ENCODE measurements around the gene RPS3.
A peak's percentile ranks its signal among the peaks of the same experiment; 100 is the strongest.
"Not testable (repeated sequence)": the region's sequence is repeated elsewhere in the genome, so short reads cannot be mapped to it uniquely, and the experiment has no call there.

Gene RPS3

GRCh38 chr11:75374646-75375045 lies 24.7 kb upstream of the RPS3 start (continued):
- TF ChIP-seq ZNF624 (tag by site-specific recombination; IDR thresholded peaks at IDR 0.05) (no peak), ZNF529 (tag by site-specific recombination; IDR thresholded peaks at IDR 0.05; ENCODE audit: insufficient replicate concordance) (no peak), PRDM1 (tag by site-specific recombination; IDR thresholded peaks at IDR 0.05) (no peak)

- CTCF ChIA-PET = interaction anchor here (0.6 to 3.2 kb wide), 4 partner anchors 9 to 126 kb away, joined by 3 to 13 read pairs (median 8); no protein-coding TSS in a partner anchor
These were observed 23.7 kb upstream of the RPS3 start for GRCh38 chr11:75375626-75376025.

GRCh38 chr11:75376175-75376574 lies 23.1 kb upstream of the RPS3 start:
- ChIA-PET POLR2A (no interaction called here), CTCF (interaction anchor here (1.1 to 3.2 kb wide), 3 partner anchors 9 to 96 kb away, joined by 3 to 13 read pairs (median 12); no protein-coding TSS in a partner anchor)
- Histone ChIP-seq H3K4me3 (ENCODE audit: low read depth, low read length) (no peak overlapping the region), H3K4me1 (ENCODE audit: control insufficient read depth, insufficient read depth, low read length) (peaks cover 7% of the 10 kb centered on the region), H3K27ac (ENCODE audit: extremely low read depth, low read depth, low read length) (no peak overlapping the region), H3K36me3 (ENCODE audit: control insufficient read depth in 2 of 2, insufficient read depth in 1 of 2, low read length in 2 of 2) (no peaks in the 10 kb centered on the region), H3K9me3 (ENCODE audit: control insufficient read depth, insufficient read depth, low read depth, low read length) (no peaks in the 10 kb centered on the region)
- TF ChIP-seq ZNF157 (tag by site-specific recombination; IDR thresholded peaks at IDR 0.05) = no peak
- no peak for TF ChIP-seq ZNF266 (tag by site-specific recombination; IDR thresholded peaks at IDR 0.05; ENCODE audit: low read depth)
- TF ChIP-seq ZNF623 (tag by site-specific recombination; IDR thresholded peaks at IDR 0.05) = peak; percentile 21; the same call in 1 of the 2 replicates
- TF ChIP-seq ZNF140 (tag by site-specific recombination; IDR thresholded peaks at IDR 0.05) = no peak
- TF ChIP-seq CTCF (tag by site-specific recombination; IDR thresholded peaks at IDR 0.05) = peak; percentile 44; the same call in 1 of the 2 replicates

More at GRCh38 chr11:75375626-75376025, 23.7 kb upstream of the RPS3 start:
- no peaks in the 10 kb centered on the region for H3K9me3 ChIP-seq (ENCODE audit: control insufficient read depth, insufficient read depth, low read depth, low read length)
- TF ChIP-seq, protein P1, sequence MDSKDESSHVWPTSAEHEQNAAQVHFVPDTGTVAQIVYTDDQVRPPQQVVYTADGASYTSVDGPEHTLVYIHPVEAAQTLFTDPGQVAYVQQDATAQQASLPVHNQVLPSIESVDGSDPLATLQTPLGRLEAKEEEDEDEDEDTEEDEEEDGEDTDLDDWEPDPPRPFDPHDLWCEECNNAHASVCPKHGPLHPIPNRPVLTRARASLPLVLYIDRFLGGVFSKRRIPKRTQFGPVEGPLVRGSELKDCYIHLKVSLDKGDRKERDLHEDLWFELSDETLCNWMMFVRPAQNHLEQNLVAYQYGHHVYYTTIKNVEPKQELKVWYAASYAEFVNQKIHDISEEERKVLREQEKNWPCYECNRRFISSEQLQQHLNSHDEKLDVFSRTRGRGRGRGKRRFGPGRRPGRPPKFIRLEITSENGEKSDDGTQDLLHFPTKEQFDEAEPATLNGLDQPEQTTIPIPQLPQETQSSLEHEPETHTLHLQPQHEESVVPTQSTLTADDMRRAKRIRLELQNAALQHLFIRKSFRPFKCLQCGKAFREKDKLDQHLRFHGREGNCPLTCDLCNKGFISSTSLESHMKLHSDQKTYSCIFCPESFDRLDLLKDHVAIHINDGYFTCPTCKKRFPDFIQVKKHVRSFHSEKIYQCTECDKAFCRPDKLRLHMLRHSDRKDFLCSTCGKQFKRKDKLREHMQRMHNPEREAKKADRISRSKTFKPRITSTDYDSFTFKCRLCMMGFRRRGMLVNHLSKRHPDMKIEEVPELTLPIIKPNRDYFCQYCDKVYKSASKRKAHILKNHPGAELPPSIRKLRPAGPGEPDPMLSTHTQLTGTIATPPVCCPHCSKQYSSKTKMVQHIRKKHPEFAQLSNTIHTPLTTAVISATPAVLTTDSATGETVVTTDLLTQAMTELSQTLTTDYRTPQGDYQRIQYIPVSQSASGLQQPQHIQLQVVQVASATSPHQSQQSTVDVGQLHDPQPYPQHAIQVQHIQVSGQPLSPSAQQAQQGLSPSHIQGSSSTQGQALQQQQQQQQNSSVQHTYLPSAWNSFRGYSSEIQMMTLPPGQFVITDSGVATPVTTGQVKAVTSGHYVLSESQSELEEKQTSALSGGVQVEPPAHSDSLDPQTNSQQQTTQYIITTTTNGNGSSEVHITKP (tag by site-specific recombination; IDR thresholded peaks at IDR 0.05) = peak; percentile 32; the same call in 1 of the 2 replicates
- no peak for TF ChIP-seq ZNF670 (tag by site-specific recombination; IDR thresholded peaks at IDR 0.05; ENCODE audit: low read depth)
- H3K36me3 ChIP-seq (ENCODE audit: control insufficient read depth in 2 of 2, insufficient read depth in 1 of 2, low read length in 2 of 2) = no peaks in the 10 kb centered on the region
- H3K27ac ChIP-seq (ENCODE audit: extremely low read depth, low read depth, low read length) = no peak overlapping the region
- no peak overlapping the region for H3K4me3 ChIP-seq (ENCODE audit: low read depth, low read length)
- POLR2A ChIA-PET = no interaction called here
- peaks cover 7% of the 10 kb centered on the region for H3K4me1 ChIP-seq (ENCODE audit: control insufficient read depth, insufficient read depth, low read length)

- CTCF ChIA-PET = interaction anchor here (10.9 kb wide), 1 partner anchor 96 kb away, joined by 209 read pairs; no protein-coding TSS in a partner anchor
- not testable (repeated sequence) for H3K9me3 ChIP-seq (ENCODE audit: control insufficient read depth, insufficient read depth, low read depth, low read length)
These were observed 20.5 kb upstream of the RPS3 start for GRCh38 chr11:75378776-75379175.

DNA sequence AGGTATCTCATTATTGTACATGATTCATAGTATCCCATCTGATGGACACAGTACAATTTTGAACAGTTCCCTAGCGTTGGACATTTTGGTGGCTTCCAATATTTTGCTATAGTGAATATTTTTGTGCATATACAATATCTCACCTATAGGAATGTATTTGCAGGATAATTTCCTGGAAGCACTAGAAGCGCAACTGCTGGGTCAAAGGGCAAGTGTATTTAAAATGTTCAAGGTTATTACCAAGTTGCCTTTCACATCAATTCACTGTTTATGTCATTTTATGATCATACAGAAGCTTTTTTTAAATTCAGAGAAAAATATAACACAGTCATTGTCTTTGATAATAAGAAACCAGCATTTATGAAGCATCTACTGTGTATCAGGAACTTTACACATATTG lies 19.1 kb upstream of the RPS3 start:
- Histone ChIP-seq H3K4me1 (ENCODE audit: control insufficient read depth, insufficient read depth, low read length) (no peaks in the 10 kb centered on the region), H3K4me3 (ENCODE audit: low read depth, low read length) (no peak overlapping the region), H3K36me3 (ENCODE audit: control insufficient read depth in 2 of 2, insufficient read depth in 1 of 2, low read length in 2 of 2) (no peaks in the 10 kb centered on the region), H3K27ac (ENCODE audit: extremely low read depth, low read depth, low read length) (no peak overlapping the region), H3K9me3 (ENCODE audit: control insufficient read depth, insufficient read depth, low read depth, low read length) (no peaks in the 10 kb centered on the region)
- CTCF ChIA-PET = interaction anchor here (1.6 to 10.9 kb wide), 2 partner anchors 8 to 98 kb away, joined by 5 to 209 read pairs; no protein-coding TSS in a partner anchor
- POLR2A ChIA-PET = no interaction called here
- TF ChIP-seq ZNF585B (tag by site-specific recombination; IDR thresholded peaks at IDR 0.05) (no peak), ZNF169 (tag by site-specific recombination; IDR thresholded peaks at IDR 0.05) (no peak), ZNF621 (tag by site-specific recombination; IDR thresholded peaks at IDR 0.05) (no peak), ZNF768 (tag by site-specific recombination; IDR thresholded peaks at IDR 0.05) (no peak), ZNF202 (tag by site-specific recombination; IDR thresholded peaks at IDR 0.05; ENCODE audit: borderline replicate concordance) (no peak), ZNF16 (tag by site-specific recombination; IDR thresholded peaks at IDR 0.05; ENCODE audit: low read depth) (no peak), ZFP69B (tag by site-specific recombination; IDR thresholded peaks at IDR 0.05) (no peak), KLF16 (tag by site-specific recombination; IDR thresholded peaks at IDR 0.05) (no peak)
- TF ChIP-seq, protein P2, sequence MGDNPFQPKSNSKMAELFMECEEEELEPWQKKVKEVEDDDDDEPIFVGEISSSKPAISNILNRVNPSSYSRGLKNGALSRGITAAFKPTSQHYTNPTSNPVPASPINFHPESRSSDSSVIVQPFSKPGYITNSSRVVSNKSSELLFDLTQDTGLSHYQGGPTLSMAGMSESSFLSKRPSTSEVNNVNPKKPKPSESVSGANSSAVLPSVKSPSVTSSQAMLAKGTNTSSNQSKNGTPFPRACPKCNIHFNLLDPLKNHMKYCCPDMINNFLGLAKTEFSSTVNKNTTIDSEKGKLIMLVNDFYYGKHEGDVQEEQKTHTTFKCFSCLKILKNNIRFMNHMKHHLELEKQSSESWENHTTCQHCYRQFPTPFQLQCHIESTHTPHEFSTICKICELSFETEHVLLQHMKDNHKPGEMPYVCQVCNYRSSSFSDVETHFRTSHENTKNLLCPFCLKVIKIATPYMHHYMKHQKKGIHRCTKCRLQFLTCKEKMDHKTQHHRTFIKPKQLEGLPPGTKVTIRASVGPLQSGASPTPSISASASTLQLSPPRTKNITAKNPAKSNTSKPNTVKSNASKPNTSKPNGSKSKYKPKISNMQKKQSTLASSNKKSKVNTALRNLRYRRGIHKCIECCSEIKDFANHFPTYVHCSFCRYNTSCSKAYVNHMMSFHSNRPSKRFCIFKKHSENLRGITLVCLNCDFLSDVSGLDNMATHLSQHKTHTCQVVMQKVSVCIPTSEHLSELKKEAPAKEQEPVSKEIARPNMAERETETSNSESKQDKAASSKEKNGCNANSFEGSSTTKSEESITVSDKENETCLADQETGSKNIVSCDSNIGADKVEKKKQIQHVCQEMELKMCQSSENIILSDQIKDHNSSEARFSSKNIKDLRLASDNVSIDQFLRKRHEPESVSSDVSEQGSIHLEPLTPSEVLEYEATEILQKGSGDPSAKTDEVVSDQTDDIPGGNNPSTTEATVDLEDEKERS (tag by site-specific recombination; IDR thresholded peaks at IDR 0.05) = no peak

More at GRCh38 chr11:75378776-75379175, 20.5 kb upstream of the RPS3 start:
- H3K36me3 ChIP-seq (ENCODE audit: control insufficient read depth in 2 of 2, insufficient read depth in 1 of 2, low read length in 2 of 2); H3K4me1 ChIP-seq (ENCODE audit: control insufficient read depth, insufficient read depth, low read length); POLR2A ChIA-PET; H3K27ac ChIP-seq (ENCODE audit: extremely low read depth, low read depth, low read length); H3K4me3 ChIP-seq (ENCODE audit: low read depth, low read length): not testable (repeated sequence)

Data from HEK293 (cell line).